SK-MEL-5 (cell line): Measurements from ENCODE around the gene RAMP1. TPM values are rescaled to one million over a fixed set of nuclear protein-coding genes. Genes with fewer than 3 reads are reported as not detected.
"Not testable (repeated sequence)": the region's sequence is repeated elsewhere in the genome, so short reads cannot be mapped to it uniquely, and the experiment has no call there.

ENCODE experiments used
- DNase-seq: peaks from one replicate; pipeline ENCODE4 v3.0.0-alpha.2; 2016; ENCODE audit warnings: low read depth, low spot score
- in situ Hi-C: cut with HindIII; loops from 2 replicates; pipeline ENCODE4 v1.10.0; 2016; ENCODE audit warnings: low sequenced_read_pairs, high pct_unique_total_duplicates, low pct_unique_long_range_greater_than_20kb
- polyA plus RNA-seq, 2 experiments: library from polyadenylated mRNA; depleted of rRNA; stranded (reverse); fragments of >200 nt; gene quantifications; 2 replicates each; pipeline ENCODE4 v1.2.3, GENCODE V29; 2015
- total RNA-seq: library from RNA; depleted of rRNA; stranded (reverse); fragments of >200 nt; shearing (Covaris generic); gene quantifications from 2 replicates; pipeline ENCODE4 v1.2.3, GENCODE V29; 2014; rRNA removed

RAMP1 gene
- 0.26 TPM in 1 of 2 replicates, not detected in the other for total RNA-seq
- 0.32 TPM in 1 of 2 replicates, not detected in the other for polyA plus RNA-seq (2015; cell fraction: cytosol; rRNA removed)
- polyA plus RNA-seq (2015; cell fraction: nucleus; rRNA removed), result not detected in 2 replicates

- in situ Hi-C loops, result no loop called here
- DNase-seq, result no peak
These were observed at the start of gene RAMP1 for GRCh38 chr2:237859533-237860272. Gene RAMP1, plus strand, starts transcription at chr2:237859623. Its CDS starts 53 bp downstream, at chr2:237859676.

- in situ Hi-C loops, result no loop called here
- no peak for DNase-seq
These were observed 43.8 kb upstream of the RAMP1 start for GRCh38 chr2:237815637-237816036.

GRCh38 chr2:237816531-237816930, 42.9 kb upstream of the RAMP1 start:
- in situ Hi-C loops, result no loop called here
- no peak for DNase-seq

- no peak for DNase-seq
- in situ Hi-C loops, result no loop called here
These were observed 41.4 kb upstream of the RAMP1 start for GRCh38 chr2:237818066-237818473.

GRCh38 chr2:237819231-237819630, 40.2 kb upstream of the RAMP1 start:
- DNase-seq, result no peak
- in situ Hi-C loops, result no loop called here

- in situ Hi-C loops, result no loop called here
These were observed 39.0 kb upstream of the RAMP1 start for GRCh38 chr2:237820421-237820820.

GRCh38 chr2:237823544-237823943, 35.9 kb upstream of the RAMP1 start:
- DNase-seq, result no peak
- in situ Hi-C loops, result no loop called here

More at GRCh38 chr2:237820421-237820820, 39.0 kb upstream of the RAMP1 start:
- DNase-seq, result no peak

GRCh38 chr2:237824085-237824484, 35.3 kb upstream of the RAMP1 start:
- in situ Hi-C loops, result no loop called here

GRCh38 chr2:237827421-237827987, 31.9 kb upstream of the RAMP1 start:
- in situ Hi-C loops, result no loop called here
- no peak for DNase-seq

More at GRCh38 chr2:237824085-237824484, 35.3 kb upstream of the RAMP1 start:
- DNase-seq, result no peak

- in situ Hi-C loops, result no loop called here
- DNase-seq, result no peak
These were observed 28.9 kb upstream of the RAMP1 start for GRCh38 chr2:237830522-237830921.

- no peak for DNase-seq
- in situ Hi-C loops, result no loop called here
These were observed 25.9 kb upstream of the RAMP1 start for GRCh38 chr2:237833546-237833945.

GRCh38 chr2:237835372-237835771, 24.1 kb upstream of the RAMP1 start:
- in situ Hi-C loops, result no loop called here
- DNase-seq, result no peak

GRCh38 chr2:237841051-237841450, 18.4 kb upstream of the RAMP1 start:
- no peak for DNase-seq

GRCh38 chr2:237848940-237849339, 10.5 kb upstream of the RAMP1 start:
- DNase-seq, in situ Hi-C loops: not testable (repeated sequence)

More at GRCh38 chr2:237841051-237841450, 18.4 kb upstream of the RAMP1 start:
- in situ Hi-C loops, result no loop called here

GRCh38 chr2:237854295-237854694, 5.1 kb upstream of the RAMP1 start:
- no peak for DNase-seq
- in situ Hi-C loops, result no loop called here

- in situ Hi-C loops, result no loop called here
- DNase-seq, result no peak
These were observed 1.6 kb upstream of the RAMP1 start for GRCh38 chr2:237857791-237858190.

GRCh38 chr2:237858294-237859081, 935 bp upstream of the RAMP1 start:
- DNase-seq, result peak; percentile 91
- in situ Hi-C loops, result no loop called here

GRCh38 chr2:237859082-237859433, 365 bp upstream of the RAMP1 start:
- no peak for DNase-seq
- in situ Hi-C loops, result no loop called here
